Transverse colon (tissue), 4 donors: ENCODE measurements around the gene PELI2.

Experiments used
- CTCF ChIP-seq, 5 experiments: fragments of 200-600 bp in 3 of 5; fragments of 450-650 bp in 2 of 5; sonication (generic) in 3 of 5; IDR thresholded peaks; 1 replicate in 2 of 5; 2 replicates in 3 of 5; pipeline ENCODE4 v1.5.1; 2016 to 2017; ENCODE audit warnings: antibody characterized with exemption in 5 of 5, inconsistent platforms in 3 of 5, mild to moderate bottlenecking in 2 of 5, moderate library complexity in 1 of 5
- EP300 ChIP-seq: sonication (generic); formaldehyde crosslinking; IDR thresholded peaks from one replicate; pipeline ENCODE4 v1.6.1; 2017; ENCODE audit warnings: antibody characterized with exemption, low read depth
- POLR2A ChIP-seq: fragments of 450-650 bp; IDR thresholded peaks from one replicate; pipeline ENCODE4 v1.6.1; 2016; ENCODE audit warnings: antibody characterized with exemption, mild to moderate bottlenecking, moderate library complexity
- POLR2AphosphoS5 ChIP-seq, 3 donors: sonication (generic); formaldehyde crosslinking; IDR thresholded peaks; one replicate each; pipeline ENCODE4 v1.6.1; 2016; ENCODE audit warnings: antibody characterized with exemption in 3 of 3

GRCh38 chr14:56194042-56194441, 75.8 kb downstream of the PELI2 start:
- TF ChIP-seq CTCF (IDR thresholded peaks at IDR 0.05): no peak
- no peak for TF ChIP-seq POLR2A
- TF ChIP-seq EP300: no peak
- TF ChIP-seq POLR2AphosphoS5 (IDR thresholded peaks at IDR 0.05): no peak
